ENCODE measurements around the gene HSF2BP. TPM values are rescaled to one million over a fixed set of nuclear protein-coding genes. Genes with fewer than 3 reads are reported as not detected.
"Not testable (repeated sequence)": the region's sequence is repeated elsewhere in the genome, so short reads cannot be mapped to it uniquely, and the experiment has no call there.

Gene HSF2BP
- polyA plus RNA-seq, 1 of the 3 experiments (the other 2 are of a cell fraction): 1.1 TPM

- H2AFZ ChIP-seq (ENCODE audit: low read depth); H3K4me1 ChIP-seq (ENCODE audit: control insufficient read depth in 1 of 2, insufficient read depth in 2 of 2, low read depth in 1 of 2, low read length in 1 of 2); H3K9ac ChIP-seq; H4K20me1 ChIP-seq (ENCODE audit: insufficient read depth); CTCF ChIA-PET; H3K27ac ChIP-seq (ENCODE audit: low read depth in 2 of 2, low read length in 1 of 2); H3K4me2 ChIP-seq; H3K9me3 ChIP-seq; DNase-seq; H3K79me2 ChIP-seq (ENCODE audit: insufficient read depth); H3F3A ChIP-seq (replicated peaks; ENCODE audit: insufficient read depth); POLR2A ChIA-PET; H3K4me3 ChIP-seq (ENCODE audit: low read depth in 2 of 2, low read length in 1 of 2); H3K27me3 ChIP-seq (ENCODE audit: insufficient read depth); H3K36me3 ChIP-seq (replicated peaks in 1 of 2; ENCODE audit: control insufficient read depth in 1 of 2, insufficient read depth in 2 of 2, low read length in 1 of 2); H3K9me2 ChIP-seq: not testable (repeated sequence)
- no CpG with 5 or more reads among the region's 3 CpGs for WGBS (ENCODE audit: low lambda C conversion rate)
Measured at GRCh38 chr21:43570195-43570594, 89.1 kb downstream of the HSF2BP start.

GRCh38 chr21:43562451-43562850 is 96.8 kb downstream of the HSF2BP start:
- H4K20me1 ChIP-seq (ENCODE audit: insufficient read depth); H3K79me2 ChIP-seq (ENCODE audit: insufficient read depth); DNase-seq; H3K9ac ChIP-seq; H3K4me2 ChIP-seq; H3K4me3 ChIP-seq (ENCODE audit: low read depth in 2 of 2, low read length in 1 of 2); H3K27me3 ChIP-seq (ENCODE audit: insufficient read depth); H2AFZ ChIP-seq (ENCODE audit: low read depth); H3F3A ChIP-seq (replicated peaks; ENCODE audit: insufficient read depth); CTCF ChIA-PET; H3K36me3 ChIP-seq (replicated peaks in 1 of 2; ENCODE audit: control insufficient read depth in 1 of 2, insufficient read depth in 2 of 2, low read length in 1 of 2); H3K27ac ChIP-seq (ENCODE audit: low read depth in 2 of 2, low read length in 1 of 2); H3K4me1 ChIP-seq (ENCODE audit: control insufficient read depth in 1 of 2, insufficient read depth in 2 of 2, low read depth in 1 of 2, low read length in 1 of 2); H3K9me2 ChIP-seq; POLR2A ChIA-PET; H3K9me3 ChIP-seq: not testable (repeated sequence)
- WGBS (ENCODE audit: low lambda C conversion rate): no CpG with 5 or more reads among the region's 5 CpGs

GRCh38 chr21:43540561-43540960 is 118.7 kb downstream of the HSF2BP start:
- WGBS (ENCODE audit: low lambda C conversion rate): no CpG with 5 or more reads among the region's 2 CpGs
- H3K9me3 ChIP-seq; H2AFZ ChIP-seq (ENCODE audit: low read depth); H3K36me3 ChIP-seq (replicated peaks in 1 of 2; ENCODE audit: control insufficient read depth in 1 of 2, insufficient read depth in 2 of 2, low read length in 1 of 2); H3K9ac ChIP-seq; H3K27ac ChIP-seq (ENCODE audit: low read depth in 2 of 2, low read length in 1 of 2); H3K4me3 ChIP-seq (ENCODE audit: low read depth in 2 of 2, low read length in 1 of 2); H3K4me1 ChIP-seq (ENCODE audit: control insufficient read depth in 1 of 2, insufficient read depth in 2 of 2, low read depth in 1 of 2, low read length in 1 of 2); H3F3A ChIP-seq (replicated peaks; ENCODE audit: insufficient read depth); H3K27me3 ChIP-seq (ENCODE audit: insufficient read depth); CTCF ChIA-PET; H3K4me2 ChIP-seq; H3K9me2 ChIP-seq; POLR2A ChIA-PET; H3K79me2 ChIP-seq (ENCODE audit: insufficient read depth); DNase-seq; H4K20me1 ChIP-seq (ENCODE audit: insufficient read depth): not testable (repeated sequence)

- H3K4me1 ChIP-seq (ENCODE audit: control insufficient read depth in 1 of 2, insufficient read depth in 2 of 2, low read depth in 1 of 2, low read length in 1 of 2); H3K9ac ChIP-seq; POLR2A ChIA-PET; H3K9me3 ChIP-seq; H2AFZ ChIP-seq (ENCODE audit: low read depth); CTCF ChIA-PET; H4K20me1 ChIP-seq (ENCODE audit: insufficient read depth); H3K4me2 ChIP-seq; H3K4me3 ChIP-seq (ENCODE audit: low read depth in 2 of 2, low read length in 1 of 2); H3K79me2 ChIP-seq (ENCODE audit: insufficient read depth); H3F3A ChIP-seq (replicated peaks; ENCODE audit: insufficient read depth); H3K9me2 ChIP-seq; DNase-seq; H3K27me3 ChIP-seq (ENCODE audit: insufficient read depth); H3K27ac ChIP-seq (ENCODE audit: low read depth in 2 of 2, low read length in 1 of 2); H3K36me3 ChIP-seq (replicated peaks in 1 of 2; ENCODE audit: control insufficient read depth in 1 of 2, insufficient read depth in 2 of 2, low read length in 1 of 2): not testable (repeated sequence)
- no CpG with 5 or more reads among the region's 8 CpGs for WGBS (ENCODE audit: low lambda C conversion rate)
Measured at GRCh38 chr21:43522495-43523131, 136.7 kb downstream of the HSF2BP start.

DNA sequence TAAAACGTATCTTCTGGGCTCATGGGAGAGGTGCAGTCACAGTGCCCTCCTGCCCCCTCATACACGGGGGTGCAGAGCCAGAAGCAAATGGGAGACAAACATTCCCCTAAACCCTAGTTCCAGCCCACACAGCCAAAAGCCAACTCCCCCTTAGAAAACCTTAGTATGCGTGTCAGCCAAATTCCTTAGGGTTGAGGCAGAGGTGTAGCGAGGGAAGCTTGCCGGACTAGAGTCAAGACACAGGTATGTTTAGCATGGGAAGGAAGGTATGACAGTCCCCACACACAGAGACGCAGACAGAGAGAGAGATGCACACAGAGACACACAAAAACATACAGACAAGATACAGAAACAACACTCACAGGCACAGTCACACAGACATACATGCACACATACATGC is 141.6 kb downstream of the HSF2BP start:
- H4K20me1 ChIP-seq (ENCODE audit: insufficient read depth); H3K79me2 ChIP-seq (ENCODE audit: insufficient read depth); H3K4me1 ChIP-seq (ENCODE audit: control insufficient read depth in 1 of 2, insufficient read depth in 2 of 2, low read depth in 1 of 2, low read length in 1 of 2); H2AFZ ChIP-seq (ENCODE audit: low read depth); H3F3A ChIP-seq (replicated peaks; ENCODE audit: insufficient read depth); CTCF ChIA-PET; H3K4me3 ChIP-seq (ENCODE audit: low read depth in 2 of 2, low read length in 1 of 2); H3K4me2 ChIP-seq; DNase-seq; H3K36me3 ChIP-seq (replicated peaks in 1 of 2; ENCODE audit: control insufficient read depth in 1 of 2, insufficient read depth in 2 of 2, low read length in 1 of 2); H3K9ac ChIP-seq; POLR2A ChIA-PET; H3K27me3 ChIP-seq (ENCODE audit: insufficient read depth); H3K27ac ChIP-seq (ENCODE audit: low read depth in 2 of 2, low read length in 1 of 2); H3K9me2 ChIP-seq; H3K9me3 ChIP-seq: not testable (repeated sequence)
- WGBS (ENCODE audit: low lambda C conversion rate): no CpG with 5 or more reads among the region's 6 CpGs

DNA sequence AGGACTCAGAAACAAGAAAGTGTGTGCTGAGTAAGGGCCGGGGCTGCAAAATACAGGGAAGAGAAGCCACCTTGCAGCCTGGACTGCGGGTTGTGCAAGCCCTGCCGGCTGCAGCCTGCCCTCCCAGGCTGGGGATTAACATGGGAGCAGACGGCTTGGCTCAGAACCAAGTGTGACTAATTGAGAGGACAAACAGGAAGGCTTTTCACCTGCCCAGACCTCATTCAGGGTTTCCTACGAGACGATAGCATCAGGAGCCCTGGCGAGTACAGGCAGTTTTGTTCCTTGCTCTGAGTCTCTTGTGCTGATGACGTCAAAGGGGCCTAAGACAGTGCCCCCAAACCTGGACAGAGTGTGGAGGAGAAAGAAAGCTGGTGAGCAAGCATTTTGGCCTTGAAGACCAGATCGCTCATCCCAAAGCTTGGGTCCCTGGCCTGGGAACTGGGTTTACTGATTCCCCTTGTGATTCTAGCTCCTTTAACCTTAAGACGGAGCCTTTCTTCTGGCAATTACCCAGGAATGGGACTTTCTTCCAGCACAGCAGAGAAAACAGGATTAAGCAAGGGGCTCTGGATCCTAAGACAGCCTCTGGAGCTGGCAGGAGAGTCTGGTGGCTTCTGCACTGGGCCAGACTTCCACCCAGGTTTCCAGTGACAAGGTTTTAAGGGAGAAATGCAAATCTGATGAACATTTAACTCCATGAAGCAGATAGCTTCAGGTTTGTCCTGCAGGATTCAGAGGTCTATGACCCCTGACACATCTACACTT is 142.2 kb downstream of the HSF2BP start:
- H3K27me3 ChIP-seq (ENCODE audit: insufficient read depth); H3K9ac ChIP-seq; H4K20me1 ChIP-seq (ENCODE audit: insufficient read depth); H3K4me3 ChIP-seq (ENCODE audit: low read depth in 2 of 2, low read length in 1 of 2); POLR2A ChIA-PET; H3K36me3 ChIP-seq (replicated peaks in 1 of 2; ENCODE audit: control insufficient read depth in 1 of 2, insufficient read depth in 2 of 2, low read length in 1 of 2); CTCF ChIA-PET; H3K27ac ChIP-seq (ENCODE audit: low read depth in 2 of 2, low read length in 1 of 2); DNase-seq; H3K79me2 ChIP-seq (ENCODE audit: insufficient read depth); H3K9me2 ChIP-seq; H3F3A ChIP-seq (replicated peaks; ENCODE audit: insufficient read depth); H3K4me1 ChIP-seq (ENCODE audit: control insufficient read depth in 1 of 2, insufficient read depth in 2 of 2, low read depth in 1 of 2, low read length in 1 of 2); H3K9me3 ChIP-seq; H3K4me2 ChIP-seq; H2AFZ ChIP-seq (ENCODE audit: low read depth): not testable (repeated sequence)
- no CpG with 5 or more reads among the region's 10 CpGs for WGBS (ENCODE audit: low lambda C conversion rate)
